ENCODE data around the gene STAB2.

DNA sequence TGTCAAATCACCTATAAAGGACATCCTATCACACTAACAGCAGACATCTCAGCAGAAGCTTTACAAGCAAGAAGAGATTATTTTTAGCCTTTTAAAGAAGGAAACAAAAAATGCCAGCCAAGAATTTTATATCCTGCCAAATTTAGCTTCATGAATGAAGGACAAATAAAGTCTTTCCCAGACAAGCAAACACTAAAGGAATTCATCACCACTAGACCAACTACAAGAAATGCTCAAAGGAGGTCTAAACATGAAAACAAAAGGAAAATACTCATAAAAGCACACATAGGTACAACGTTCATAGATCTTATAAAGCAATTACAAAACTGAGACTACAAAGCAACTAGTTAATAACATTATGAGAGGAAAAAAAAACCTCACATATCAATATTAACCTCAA is 20.7 kb upstream of the STAB2 start:
- TF ChIP-seq POLR2AphosphoS5 (IDR thresholded peaks at IDR 0.05; ENCODE audit: low read depth, low read length) (no peak), TAF1 (IDR thresholded peaks at IDR 0.05; ENCODE audit: borderline replicate concordance, insufficient read depth, low read length) (no peak), FOXP2 (optimal IDR thresholded peaks at IDR 0.05; ENCODE audit: borderline replicate concordance, extremely low read depth, extremely low read length, insufficient read depth) (no peak)
- TF ChIP-seq, protein P1, sequence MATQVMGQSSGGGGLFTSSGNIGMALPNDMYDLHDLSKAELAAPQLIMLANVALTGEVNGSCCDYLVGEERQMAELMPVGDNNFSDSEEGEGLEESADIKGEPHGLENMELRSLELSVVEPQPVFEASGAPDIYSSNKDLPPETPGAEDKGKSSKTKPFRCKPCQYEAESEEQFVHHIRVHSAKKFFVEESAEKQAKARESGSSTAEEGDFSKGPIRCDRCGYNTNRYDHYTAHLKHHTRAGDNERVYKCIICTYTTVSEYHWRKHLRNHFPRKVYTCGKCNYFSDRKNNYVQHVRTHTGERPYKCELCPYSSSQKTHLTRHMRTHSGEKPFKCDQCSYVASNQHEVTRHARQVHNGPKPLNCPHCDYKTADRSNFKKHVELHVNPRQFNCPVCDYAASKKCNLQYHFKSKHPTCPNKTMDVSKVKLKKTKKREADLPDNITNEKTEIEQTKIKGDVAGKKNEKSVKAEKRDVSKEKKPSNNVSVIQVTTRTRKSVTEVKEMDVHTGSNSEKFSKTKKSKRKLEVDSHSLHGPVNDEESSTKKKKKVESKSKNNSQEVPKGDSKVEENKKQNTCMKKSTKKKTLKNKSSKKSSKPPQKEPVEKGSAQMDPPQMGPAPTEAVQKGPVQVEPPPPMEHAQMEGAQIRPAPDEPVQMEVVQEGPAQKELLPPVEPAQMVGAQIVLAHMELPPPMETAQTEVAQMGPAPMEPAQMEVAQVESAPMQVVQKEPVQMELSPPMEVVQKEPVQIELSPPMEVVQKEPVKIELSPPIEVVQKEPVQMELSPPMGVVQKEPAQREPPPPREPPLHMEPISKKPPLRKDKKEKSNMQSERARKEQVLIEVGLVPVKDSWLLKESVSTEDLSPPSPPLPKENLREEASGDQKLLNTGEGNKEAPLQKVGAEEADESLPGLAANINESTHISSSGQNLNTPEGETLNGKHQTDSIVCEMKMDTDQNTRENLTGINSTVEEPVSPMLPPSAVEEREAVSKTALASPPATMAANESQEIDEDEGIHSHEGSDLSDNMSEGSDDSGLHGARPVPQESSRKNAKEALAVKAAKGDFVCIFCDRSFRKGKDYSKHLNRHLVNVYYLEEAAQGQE (IDR thresholded peaks at IDR 0.05; ENCODE audit: insufficient read depth in 1 of 2, low read depth in 2 of 2, low read length in 2 of 2), result no peak
